A549 (cell line): ENCODE data around the gene ALCAM. TPM values are rescaled to one million over a fixed set of nuclear protein-coding genes. Genes with fewer than 3 reads are reported as not detected.
"Not testable (repeated sequence)": the region's sequence is repeated elsewhere in the genome, so short reads cannot be mapped to it uniquely, and the experiment has no call there.

Experiments used
- ATAC-seq, 2 experiments: fragments of 200-7000 bp in 1 of 2; fragments of >200 bp in 1 of 2; cut with Nextera tagmentation in 1 of 2; cut with Tn5 transposase in 1 of 2; 3 replicates each; pipeline versions ENCODE4 v1.8.0 to v1.9.1; 2018 to 2020; ENCODE audit warnings: mild to moderate bottlenecking in 1 of 2, moderate library complexity in 1 of 2
- CTCF ChIA-PET: fragments of 300-600 bp; sonication (Branson Sonifier 250); formaldehyde crosslinking; extraction: SDS; loops from one replicate; lab custom pipeline; 2021; ENCODE audit warnings: antibody characterized with exemption, inconsistent platforms; lab: Yijun Ruan, JAX
- POLR2A ChIA-PET: fragments of 350-600 bp; formaldehyde crosslinking; extraction: SDS; loops from one replicate; lab custom pipeline; 2021; ENCODE audit warnings: antibody characterized with exemption, inconsistent platforms; lab: Yijun Ruan, JAX
- DNase-seq, 2 experiments: peaks; one replicate each; pipeline versions ENCODE4 v3.0.0 to v3.0.0-alpha.2; 2011 to 2016; ENCODE audit warnings: low read depth in 1 of 2, low spot score in 1 of 2
- FAIRE-seq: peaks from 2 replicates; lab custom pipeline; 2011; peaks lifted over from hg19 to GRCh38; lab: Jason Lieb, UNC
- H3K27ac ChIP-seq, 2 experiments: fragments of >200 bp; sonication (Bioruptor Twin); formaldehyde crosslinking; 3 replicates each; pipeline ENCODE4 v1.5.1; 2016 to 2017
- H3K4me1 ChIP-seq: fragments of >200 bp; sonication (Bioruptor Twin); formaldehyde crosslinking; 3 replicates; pipeline ENCODE4 v1.6.1; 2016
- H3K4me2 ChIP-seq: fragments of >200 bp; sonication (Bioruptor Twin); formaldehyde crosslinking; 3 replicates; pipeline ENCODE4 v1.6.1; 2016
- H3K4me3 ChIP-seq: fragments of >200 bp; sonication (Bioruptor Twin); formaldehyde crosslinking; 3 replicates; pipeline ENCODE4 v1.5.1; 2016
- H3K9me3 ChIP-seq: fragments of >200 bp; sonication (Bioruptor Twin); formaldehyde crosslinking; 3 replicates; pipeline ENCODE4 v1.6.1; 2016
- CEBPB ChIP-seq, 2 experiments: fragments of >200 bp in 1 of 2; sonication (Bioruptor Twin) in 1 of 2; formaldehyde crosslinking in 1 of 2; IDR thresholded peaks; 2 replicates each; pipeline ENCODE4 v1.6.1; 2012 to 2016
- CHD2 ChIP-seq: fragments of 150-350 bp; IDR thresholded peaks from 2 replicates; pipeline ENCODE4 v1.6.1; 2014; ENCODE audit warnings: low read length; ENCODE audit not compliant: partially characterized antibody
- CHD4 ChIP-seq: fragments of 200-600 bp; sonication (generic); IDR thresholded peaks from 2 replicates; pipeline ENCODE4 v1.6.1; 2016; ENCODE audit warnings: antibody characterized with exemption, mild to moderate bottlenecking, borderline replicate concordance
- EHF ChIP-seq: fragments of 250-450 bp; sonication (Bioruptor Pico); IDR thresholded peaks from 2 replicates; pipeline ENCODE4 v1.5.0; 2020; ENCODE audit warnings: mild to moderate bottlenecking
- EHMT2 ChIP-seq: fragments of 200-600 bp; sonication (generic); IDR thresholded peaks from 2 replicates; pipeline ENCODE4 v1.6.1; 2016; ENCODE audit warnings: antibody characterized with exemption, low read depth, mild to moderate bottlenecking, moderate library complexity
- FOSL2 ChIP-seq, 2 experiments: fragments of 450-650 bp in 1 of 2; fragments of >200 bp in 1 of 2; sonication (Bioruptor Twin) in 1 of 2; formaldehyde crosslinking; IDR thresholded peaks; 2 replicates each; pipeline versions ENCODE4 v1.5.0 to v1.6.1; 2016 to 2020; ENCODE audit warnings: mild to moderate bottlenecking in 1 of 2, moderate library complexity in 1 of 2
- FOXS1 ChIP-seq: fragments of 250-450 bp; sonication (Bioruptor Pico); IDR thresholded peaks from 2 replicates; pipeline ENCODE4 v1.5.0; 2020; ENCODE audit warnings: mild to moderate bottlenecking, moderate library complexity
- GATA3 ChIP-seq: IDR thresholded peaks from 2 replicates; pipeline ENCODE4 v1.6.1; 2012; ENCODE audit warnings: borderline replicate concordance
- HDAC2 ChIP-seq: fragments of 200-600 bp; sonication (generic); IDR thresholded peaks from 2 replicates; pipeline ENCODE4 v1.6.1; 2016
- HOXB5 ChIP-seq: fragments of 250-450 bp; sonication (Bioruptor Pico); IDR thresholded peaks from 2 replicates; pipeline ENCODE4 v1.5.0; 2020; ENCODE audit warnings: mild to moderate bottlenecking, moderate library complexity
- JUNB ChIP-seq: fragments of >200 bp; sonication (Bioruptor Twin); formaldehyde crosslinking; IDR thresholded peaks from 2 replicates; pipeline ENCODE4 v1.6.1; 2016
- KDM1A ChIP-seq: fragments of 200-600 bp; sonication (generic); IDR thresholded peaks from 2 replicates; pipeline ENCODE4 v1.6.1; 2016; ENCODE audit warnings: low read depth, mild to moderate bottlenecking
- MAFK ChIP-seq: fragments of 450-650 bp; IDR thresholded peaks from 2 replicates; pipeline ENCODE4 v1.6.1; 2014; ENCODE audit not compliant: partially characterized antibody
- NPAS2 ChIP-seq: fragments of 250-450 bp; sonication (Bioruptor Pico); IDR thresholded peaks from 2 replicates; pipeline ENCODE4 v1.8.0; 2022; ENCODE audit warnings: mild to moderate bottlenecking, moderate library complexity, borderline replicate concordance
- NR3C1 ChIP-seq: fragments of >200 bp; sonication (Bioruptor Twin); formaldehyde crosslinking; IDR thresholded peaks from 3 replicates; pipeline ENCODE4 v1.6.1; 2017
- POLR2AphosphoS2 ChIP-seq: conservative IDR thresholded peaks from 2 replicates; pipeline ENCODE4 v1.6.1; 2012; ENCODE audit warnings: low read length, improper control_type of control experiment, inconsistent platforms
- RCOR1 ChIP-seq: fragments of 150-350 bp; IDR thresholded peaks from 2 replicates; pipeline ENCODE4 v1.6.1; 2014; ENCODE audit warnings: antibody characterized with exemption, low read length, low read depth
- RNF2 ChIP-seq: fragments of 200-600 bp; sonication (generic); IDR thresholded peaks from 2 replicates; pipeline ENCODE4 v1.6.1; 2016; ENCODE audit warnings: low read depth, mild to moderate bottlenecking, antibody characterized with exemption, moderate library complexity, borderline replicate concordance
- SMC3 ChIP-seq: fragments of >200 bp; sonication (Bioruptor Twin); formaldehyde crosslinking; IDR thresholded peaks from 3 replicates; pipeline ENCODE4 v1.6.1; 2018; ENCODE audit warnings: inconsistent platforms
- ZC3H11A ChIP-seq: fragments of 450-650 bp; IDR thresholded peaks from 2 replicates; pipeline ENCODE4 v1.6.1; 2014; ENCODE audit warnings: antibody characterized with exemption, mild to moderate bottlenecking
- WGBS: methylation state at CpG from one replicate; pipeline ENCODE4 v1.1.6; 2017; ENCODE audit errors: missing lambda C conversion rate; 5-methylcytosine and 5-hydroxymethylcytosine counted together
- polyA plus RNA-seq, 4 experiments: library from polyadenylated mRNA; depleted of rRNA in 3 of 4; stranded (reverse); fragments of >200 nt; fragmentation: RNase III in 1 of 4; extraction: RNeasy Plus Mini Kit Qiagen cat#74134 plus additional on column Dnase treatment in 1 of 4; gene quantifications; 2 replicates in 3 of 4; 3 replicates in 1 of 4; pipeline ENCODE4 v1.2.3, GENCODE V29; 2011 to 2017
- TF ChIP-seq, protein P1 (sequence below): IDR thresholded peaks from 2 replicates; pipeline ENCODE4 v1.6.1; 2012
- TF ChIP-seq, protein P2 (sequence below): fragments of 200-600 bp; sonication (generic); IDR thresholded peaks from 2 replicates; pipeline ENCODE4 v1.6.1; 2016; ENCODE audit warnings: antibody characterized with exemption, mild to moderate bottlenecking, moderate library complexity
- TF ChIP-seq, protein P3 (sequence below): fragments of 450-650 bp; IDR thresholded peaks from 2 replicates; pipeline ENCODE4 v1.6.1; 2014; ENCODE audit warnings: antibody characterized with exemption

ALCAM gene
- polyA plus RNA-seq, 2 of the 4 experiments (the other 2 are of a cell fraction): 57.1 to 145 TPM

DNA sequence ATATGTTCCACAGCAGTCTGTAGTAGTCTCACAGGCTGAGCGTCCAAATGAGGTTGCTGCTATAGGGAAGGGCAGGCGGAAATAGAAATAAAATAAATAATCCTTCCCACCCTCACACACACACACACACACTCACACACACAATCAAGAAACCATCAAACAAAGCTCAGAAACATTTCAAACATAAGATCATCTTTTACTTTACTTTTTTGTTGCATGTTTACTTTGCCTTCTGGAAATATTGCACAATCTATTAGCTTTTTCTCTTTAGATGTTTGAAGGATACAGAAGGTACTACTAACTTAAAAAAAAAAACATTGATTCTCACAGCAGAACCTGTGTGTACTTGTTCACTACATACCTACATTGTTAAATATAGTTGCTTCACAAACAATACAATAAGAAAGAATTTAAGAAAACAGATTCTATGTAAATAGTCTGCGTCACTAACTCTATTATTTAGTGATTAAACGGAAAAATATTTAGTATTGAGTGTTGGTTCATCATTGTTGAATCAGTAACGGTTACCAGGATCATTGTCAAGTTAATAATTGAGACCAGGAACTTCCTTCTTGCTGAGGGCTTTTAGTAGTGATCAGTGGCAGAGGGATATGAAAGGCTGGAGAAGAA, 20.5 kb downstream of the ALCAM start (continued):
- TF ChIP-seq, protein P1, sequence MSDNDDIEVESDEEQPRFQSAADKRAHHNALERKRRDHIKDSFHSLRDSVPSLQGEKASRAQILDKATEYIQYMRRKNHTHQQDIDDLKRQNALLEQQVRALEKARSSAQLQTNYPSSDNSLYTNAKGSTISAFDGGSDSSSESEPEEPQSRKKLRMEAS: peak; percentile 56; the same call in 1 of the 2 replicates
- TF ChIP-seq FOXS1 (peak; percentile 87; the same call in 1 of the 2 replicates), HOXB5 (CRISPR knock-in tag) (no peak), EHF (CRISPR knock-in tag) (peak; percentile 67; the same call in 1 of the 2 replicates), CEBPB (IDR thresholded peaks at IDR 0.05) (peak; percentile 99), FOSL2 (IDR thresholded peaks at IDR 0.05) (peak; percentile 89), FOSL2 (CRISPR knock-in tag; IDR thresholded peaks at IDR 0.05) (peak; percentile 96), GATA3 (peak; percentile 92), SMC3 (peak; percentile 60)

DNA sequence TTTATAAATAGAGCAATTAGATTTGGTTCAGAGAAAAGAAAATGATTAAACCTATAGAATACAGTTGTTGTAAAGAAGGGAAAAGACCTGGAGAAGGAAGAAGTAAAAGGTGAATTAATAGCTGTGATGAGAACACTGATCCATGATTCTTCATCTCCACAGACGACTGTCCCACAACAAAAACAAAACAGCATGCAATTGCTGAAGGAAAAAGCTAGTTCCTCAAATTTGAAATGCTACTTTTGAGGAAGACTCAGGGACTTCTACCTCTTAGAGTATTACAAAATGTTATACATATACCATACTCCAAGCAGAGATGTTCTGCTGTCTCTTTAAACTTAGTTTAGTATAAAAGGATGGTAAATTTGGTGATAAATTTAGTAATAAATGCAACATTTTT, 21.5 kb downstream of the ALCAM start:
- Histone ChIP-seq H3K4me2 (peak overlapping the region; percentile 82), H3K4me1 (peaks cover 40% of the 10 kb centered on the region), H3K4me3 (no peak overlapping the region; the same call in 2 of the 3 replicates), H3K27ac (peak overlapping the region; percentile 85 to 87), H3K9me3 (peaks cover 28% of the 10 kb centered on the region)
- WGBS: 0% methylated on average over 1 of the region's 1 CpG
- ChIA-PET POLR2A (interaction anchor here (0.9 kb wide), 1 partner anchor 22 kb away, joined by 4 read pairs; no protein-coding TSS in a partner anchor), CTCF (interaction anchor here (1.0 to 2.1 kb wide), 3 partner anchors 14 to 791 kb away, joined by 3 to 6 read pairs (median 4); partner anchors contain the start of gene ALCAM)
- ATAC-seq (peak in 1 of 2 experiments; percentile 7; a peak in 2 of 6 replicates), DNase-seq (no peak), FAIRE-seq (no peak)
- TF ChIP-seq, protein P1: no peak
- TF ChIP-seq KDM1A (no peak), CHD2 (no peak), JUNB (no peak), ZC3H11A (no peak), NPAS2 (no peak), FOXS1 (no peak)

DNA sequence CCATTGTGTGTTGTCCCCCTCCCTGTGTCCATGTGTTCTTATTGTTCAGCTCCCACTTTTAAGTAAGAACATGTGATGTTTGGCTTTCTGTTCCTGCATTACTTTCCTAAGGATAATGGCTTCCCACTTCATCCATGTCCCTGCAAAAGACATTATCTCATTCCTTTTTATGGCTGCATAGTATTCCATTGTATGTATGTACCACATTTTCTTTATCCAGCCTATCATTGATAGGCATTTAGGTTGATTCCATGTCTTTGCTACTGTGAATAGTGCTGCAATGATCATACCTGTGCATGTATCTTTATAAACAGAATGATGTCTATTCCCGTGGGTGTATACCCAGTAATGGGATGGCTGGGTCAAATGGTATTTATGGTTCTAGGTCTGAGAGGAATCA, 23.1 kb downstream of the ALCAM start:
- peaks cover 36% of the 10 kb centered on the region for H3K4me1 ChIP-seq
- ATAC-seq, DNase-seq, FAIRE-seq, H3K4me3 ChIP-seq, POLR2A ChIA-PET, H3K4me2 ChIP-seq: not testable (repeated sequence)
- CTCF ChIA-PET: interaction anchor here (2.1 kb wide), 1 partner anchor 23 kb away, joined by 6 read pairs; the partner anchor contains the start of gene ALCAM
- H3K9me3 ChIP-seq: peaks cover 28% of the 10 kb centered on the region
- peak overlapping the region; percentile 61 to 85; a peak in 5 of 6 replicates for H3K27ac ChIP-seq
- 93% methylated on average over 1 of the region's 1 CpG for WGBS

DNA sequence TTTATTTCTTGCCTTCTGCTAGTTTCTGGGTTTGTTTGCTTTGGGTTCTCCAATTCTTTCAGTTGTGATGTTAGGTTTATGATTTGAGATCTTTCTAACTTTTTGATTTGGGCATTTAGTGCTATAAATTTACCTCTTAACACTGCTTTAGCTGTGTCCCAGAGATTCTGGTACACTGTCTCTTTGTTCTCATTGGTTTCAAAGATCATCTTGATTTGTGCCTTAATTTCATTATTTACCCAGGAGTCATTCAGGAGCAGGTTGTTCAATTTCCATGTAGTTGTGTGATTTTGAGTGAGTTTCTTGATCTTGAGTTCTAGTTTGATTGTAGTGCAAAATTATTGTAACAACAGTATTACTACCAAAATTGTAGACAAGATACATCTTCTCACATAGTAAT, 25.9 kb downstream of the ALCAM start:
- POLR2A ChIA-PET, CTCF ChIA-PET, H3K4me3 ChIP-seq, H3K27ac ChIP-seq, H3K4me2 ChIP-seq, FAIRE-seq, DNase-seq, ATAC-seq: not testable (repeated sequence)
- peak; percentile 53; the same call in 1 of the 2 replicates for TF ChIP-seq KDM1A
- Histone ChIP-seq H3K4me1 (peaks cover 16% of the 10 kb centered on the region), H3K9me3 (peaks cover 28% of the 10 kb centered on the region)

DNA sequence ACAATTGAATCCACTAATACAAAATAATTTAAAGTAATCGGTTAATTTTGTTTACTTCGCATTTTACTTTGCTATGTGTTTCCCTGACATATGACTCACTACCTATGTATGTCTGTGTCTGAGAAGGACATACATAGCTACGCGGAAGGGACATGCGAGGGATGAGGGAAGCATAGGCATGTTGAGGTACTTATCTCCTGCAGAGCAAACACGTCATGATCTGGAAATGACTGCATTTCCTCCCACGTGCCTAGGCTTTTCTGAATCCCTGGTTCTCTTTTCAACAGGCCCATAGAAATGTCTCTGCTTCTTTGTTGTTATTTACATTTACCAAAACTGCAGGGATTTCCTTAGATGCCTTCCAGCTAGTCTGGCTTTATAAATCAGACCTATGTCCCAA, 27.5 kb downstream of the ALCAM start:
- no peak overlapping the region for H3K27ac ChIP-seq
- ChIA-PET CTCF (interaction anchor here (1.4 kb wide), 1 partner anchor 28 kb away, joined by 4 read pairs; the partner anchor contains the start of gene ALCAM), POLR2A (no interaction called here)
- H3K4me1 ChIP-seq: peaks cover 17% of the 10 kb centered on the region
- ATAC-seq: no peak
- DNase-seq: no peak
- no peak overlapping the region for H3K4me2 ChIP-seq
- no peak overlapping the region for H3K4me3 ChIP-seq
- FAIRE-seq: no peak
- 90% methylated on average over 7 of the region's 7 CpGs for WGBS
- H3K9me3 ChIP-seq: peaks cover 28% of the 10 kb centered on the region
- TF ChIP-seq MAFK: no peak
- TF ChIP-seq, protein P2, sequence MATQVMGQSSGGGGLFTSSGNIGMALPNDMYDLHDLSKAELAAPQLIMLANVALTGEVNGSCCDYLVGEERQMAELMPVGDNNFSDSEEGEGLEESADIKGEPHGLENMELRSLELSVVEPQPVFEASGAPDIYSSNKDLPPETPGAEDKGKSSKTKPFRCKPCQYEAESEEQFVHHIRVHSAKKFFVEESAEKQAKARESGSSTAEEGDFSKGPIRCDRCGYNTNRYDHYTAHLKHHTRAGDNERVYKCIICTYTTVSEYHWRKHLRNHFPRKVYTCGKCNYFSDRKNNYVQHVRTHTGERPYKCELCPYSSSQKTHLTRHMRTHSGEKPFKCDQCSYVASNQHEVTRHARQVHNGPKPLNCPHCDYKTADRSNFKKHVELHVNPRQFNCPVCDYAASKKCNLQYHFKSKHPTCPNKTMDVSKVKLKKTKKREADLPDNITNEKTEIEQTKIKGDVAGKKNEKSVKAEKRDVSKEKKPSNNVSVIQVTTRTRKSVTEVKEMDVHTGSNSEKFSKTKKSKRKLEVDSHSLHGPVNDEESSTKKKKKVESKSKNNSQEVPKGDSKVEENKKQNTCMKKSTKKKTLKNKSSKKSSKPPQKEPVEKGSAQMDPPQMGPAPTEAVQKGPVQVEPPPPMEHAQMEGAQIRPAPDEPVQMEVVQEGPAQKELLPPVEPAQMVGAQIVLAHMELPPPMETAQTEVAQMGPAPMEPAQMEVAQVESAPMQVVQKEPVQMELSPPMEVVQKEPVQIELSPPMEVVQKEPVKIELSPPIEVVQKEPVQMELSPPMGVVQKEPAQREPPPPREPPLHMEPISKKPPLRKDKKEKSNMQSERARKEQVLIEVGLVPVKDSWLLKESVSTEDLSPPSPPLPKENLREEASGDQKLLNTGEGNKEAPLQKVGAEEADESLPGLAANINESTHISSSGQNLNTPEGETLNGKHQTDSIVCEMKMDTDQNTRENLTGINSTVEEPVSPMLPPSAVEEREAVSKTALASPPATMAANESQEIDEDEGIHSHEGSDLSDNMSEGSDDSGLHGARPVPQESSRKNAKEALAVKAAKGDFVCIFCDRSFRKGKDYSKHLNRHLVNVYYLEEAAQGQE: no peak
- no peak for TF ChIP-seq RCOR1
- TF ChIP-seq GATA3: no peak
- no peak for TF ChIP-seq FOSL2 (IDR thresholded peaks at IDR 0.05)
- TF ChIP-seq FOSL2 (CRISPR knock-in tag; IDR thresholded peaks at IDR 0.05): no peak
- TF ChIP-seq NR3C1: no peak
- TF ChIP-seq POLR2AphosphoS2: no peak
- no peak for TF ChIP-seq RNF2
- TF ChIP-seq, protein P1: no peak
- no peak for TF ChIP-seq EHMT2
- no peak for TF ChIP-seq HDAC2
- TF ChIP-seq, protein P3, sequence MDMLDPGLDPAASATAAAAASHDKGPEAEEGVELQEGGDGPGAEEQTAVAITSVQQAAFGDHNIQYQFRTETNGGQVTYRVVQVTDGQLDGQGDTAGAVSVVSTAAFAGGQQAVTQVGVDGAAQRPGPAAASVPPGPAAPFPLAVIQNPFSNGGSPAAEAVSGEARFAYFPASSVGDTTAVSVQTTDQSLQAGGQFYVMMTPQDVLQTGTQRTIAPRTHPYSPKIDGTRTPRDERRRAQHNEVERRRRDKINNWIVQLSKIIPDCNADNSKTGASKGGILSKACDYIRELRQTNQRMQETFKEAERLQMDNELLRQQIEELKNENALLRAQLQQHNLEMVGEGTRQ: no peak
- no peak for TF ChIP-seq CHD4
